HG03571 (cell line): ENCODE results near the gene CBX8.
"Not testable (repeated sequence)": the region's sequence is repeated elsewhere in the genome, so short reads cannot be mapped to it uniquely, and the experiment has no call there.

Source experiments
- ATAC-seq: cut with Tn5 transposase; IDR thresholded peaks from one replicate; pipeline ENCODE4 v1.9.1; 2021; ENCODE audit not compliant: unreplicated experiment

The CBX8 gene

GRCh38 chr17:79757140-79757745 lies 39.6 kb downstream of the CBX8 start:
- no peak for ATAC-seq

- ATAC-seq = no peak
Observed at GRCh38 chr17:79755591-79755990, 41.3 kb downstream of the CBX8 start.

DNA sequence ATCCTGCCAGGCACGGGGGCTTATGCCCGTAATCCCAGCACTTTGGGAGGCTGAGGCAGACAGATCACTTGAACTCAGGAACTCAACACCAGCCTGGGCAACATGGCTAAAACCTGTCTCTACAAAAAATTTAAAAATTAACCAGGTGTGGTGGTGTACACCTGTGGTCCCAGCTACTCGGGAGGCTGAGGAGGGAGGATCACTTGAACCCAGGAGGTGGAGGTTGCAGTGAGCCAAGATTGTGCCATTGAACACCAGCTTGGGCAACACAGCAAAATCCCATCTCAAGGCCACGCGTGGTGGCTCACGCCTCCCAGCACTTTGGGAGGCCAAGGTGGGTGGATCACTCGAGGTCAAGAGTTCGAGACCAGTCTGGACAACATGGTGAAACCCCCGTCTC lies 42.0 kb downstream of the CBX8 start:
- ATAC-seq = not testable (repeated sequence)

DNA sequence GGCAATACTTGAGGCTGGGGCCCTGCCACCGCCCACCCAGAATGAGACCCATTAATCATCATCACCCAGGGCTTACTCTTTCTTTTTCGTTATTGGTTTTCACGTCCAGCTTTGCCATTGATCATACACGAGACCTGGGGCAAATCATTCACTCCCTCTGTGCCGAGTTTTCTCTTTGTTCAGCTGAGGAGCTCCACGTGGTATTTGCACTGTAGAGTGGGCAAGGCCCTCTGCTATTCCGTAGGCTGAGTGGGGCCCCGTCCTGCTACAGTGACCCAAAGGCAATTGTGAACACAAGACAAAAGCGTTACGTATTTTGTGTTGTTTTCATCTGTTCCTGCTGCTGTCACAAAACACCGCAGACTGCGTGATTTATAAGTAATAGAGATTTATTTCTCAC lies 42.5 kb downstream of the CBX8 start:
- ATAC-seq = no peak

- no peak for ATAC-seq
Observed at GRCh38 chr17:79752175-79752574, 44.7 kb downstream of the CBX8 start.

GRCh38 chr17:79750650-79751545 lies 46.0 kb downstream of the CBX8 start:
- no peak for ATAC-seq

GRCh38 chr17:79749958-79750357 lies 46.9 kb downstream of the CBX8 start:
- ATAC-seq = no peak

- no peak for ATAC-seq
Observed at GRCh38 chr17:79749156-79749815, 47.6 kb downstream of the CBX8 start.

DNA sequence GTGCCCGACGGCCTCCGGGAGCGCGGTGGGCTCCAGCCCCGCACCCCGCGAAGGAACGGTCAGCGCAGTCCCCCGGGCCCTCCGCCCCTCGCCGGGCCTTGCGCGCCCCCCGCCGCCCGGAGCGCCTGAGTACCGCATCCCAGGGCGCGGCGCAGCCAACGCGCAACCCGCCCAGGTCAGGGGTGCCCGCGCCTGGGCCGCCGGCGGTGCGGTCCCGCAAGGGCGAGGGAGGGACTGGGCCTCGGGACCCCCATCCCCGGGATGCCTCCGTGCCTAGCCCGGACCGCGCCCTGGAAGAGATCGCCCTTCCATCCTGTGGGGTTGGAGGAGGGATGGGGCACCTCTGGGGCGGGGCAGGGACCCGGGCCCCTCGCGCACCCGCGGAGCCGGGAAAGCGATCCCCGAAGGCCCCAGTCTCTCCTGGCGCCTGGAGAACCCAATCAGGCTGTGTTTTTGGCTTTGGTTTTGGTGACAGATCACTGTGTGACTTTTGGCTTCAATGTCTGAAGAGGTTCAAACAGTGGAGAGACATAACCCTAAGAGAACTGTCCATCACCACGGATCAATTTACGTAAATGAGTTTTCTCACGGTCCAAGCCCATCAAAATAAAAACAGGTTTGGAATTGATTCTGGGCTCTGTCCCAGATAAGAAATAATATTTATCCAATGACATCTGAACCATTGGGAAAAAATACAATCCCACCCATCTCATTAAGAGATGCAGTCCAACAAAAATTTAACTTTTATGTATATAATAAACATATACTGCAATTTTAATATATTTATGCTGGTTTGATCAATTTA lies 48.4 kb downstream of the CBX8 start:
- no peak for ATAC-seq

DNA sequence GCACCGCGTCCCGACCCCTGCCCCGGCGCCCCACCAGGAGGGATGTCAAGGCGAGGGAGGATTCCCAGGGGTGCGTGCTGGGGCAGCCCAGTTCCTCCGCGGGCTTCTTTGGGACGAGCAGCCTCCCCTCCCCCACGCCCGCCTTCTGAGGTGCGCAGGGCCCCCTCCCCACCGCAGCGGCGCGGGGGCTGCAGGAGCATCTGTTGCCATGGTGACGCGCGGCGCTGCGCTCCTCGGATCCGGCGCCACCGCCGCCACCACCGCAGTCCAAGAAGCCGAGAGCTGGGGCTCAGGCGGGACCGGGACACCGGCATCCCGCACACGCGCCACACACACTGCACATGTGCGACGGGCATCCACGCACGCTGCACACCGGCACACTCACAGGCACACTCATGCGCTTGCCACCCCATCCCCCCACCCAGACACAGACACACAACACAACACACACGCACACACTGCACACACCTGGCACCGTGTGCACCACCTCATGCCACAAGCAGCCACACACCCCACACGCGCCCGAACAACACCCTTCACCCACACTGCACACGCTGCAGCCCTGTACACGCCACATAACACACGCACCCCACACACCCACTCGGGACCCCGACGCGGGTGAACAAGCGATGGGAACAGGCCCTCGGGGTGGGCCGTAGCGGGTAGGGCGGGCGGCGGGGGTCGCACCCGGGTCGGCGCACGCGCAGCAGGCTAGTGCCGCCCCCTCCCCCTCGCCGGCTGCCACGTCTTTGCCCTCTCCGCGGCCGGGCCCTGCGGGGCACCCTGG lies 49.2 kb downstream of the CBX8 start:
- ATAC-seq = no peak

GRCh38 chr17:79746889-79747507 lies 49.9 kb downstream of the CBX8 start:
- ATAC-seq = no peak

DNA sequence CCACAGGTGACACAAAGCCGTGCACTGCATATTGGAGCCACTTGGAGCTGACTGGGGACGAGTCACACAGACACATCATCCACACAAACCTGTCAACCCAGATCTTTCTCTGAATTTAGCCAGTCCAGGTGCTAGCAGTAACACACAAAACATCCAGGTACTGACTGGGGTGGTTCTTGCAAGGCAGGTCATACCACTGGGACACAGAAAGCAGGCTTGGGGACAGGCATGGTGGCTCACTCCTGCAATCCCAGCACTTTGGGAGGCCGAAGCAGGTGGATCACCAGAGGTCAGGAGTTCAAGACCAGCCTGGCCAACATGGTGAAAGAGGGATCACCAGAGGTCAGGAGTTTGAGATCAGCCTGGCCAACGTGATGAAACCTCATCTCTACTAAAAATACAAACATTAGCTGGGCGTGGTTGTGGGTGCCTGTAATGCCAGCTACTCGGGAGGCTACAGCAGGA lies 51.2 kb downstream of the CBX8 start:
- ATAC-seq = no peak

DNA sequence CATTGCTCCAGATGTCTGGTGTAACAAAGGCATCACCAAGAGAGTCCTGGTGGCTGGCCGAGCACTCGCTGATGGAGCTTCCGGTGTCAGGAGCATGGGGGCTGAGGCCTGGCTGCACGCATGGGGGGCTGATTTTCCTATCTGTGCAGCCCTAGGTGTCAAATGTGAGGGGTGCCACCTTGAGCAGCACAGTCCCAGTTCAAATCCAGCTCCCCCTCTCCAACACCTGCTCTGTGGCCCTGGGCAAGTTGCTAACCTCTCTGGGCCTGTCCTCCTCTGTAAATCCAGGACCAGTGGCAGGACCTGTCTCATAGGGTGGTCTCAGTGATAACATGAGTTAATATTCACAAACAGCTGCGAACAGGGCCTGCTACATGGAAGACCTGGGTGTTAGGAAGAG lies 53.3 kb downstream of the CBX8 start:
- ATAC-seq = no peak

DNA sequence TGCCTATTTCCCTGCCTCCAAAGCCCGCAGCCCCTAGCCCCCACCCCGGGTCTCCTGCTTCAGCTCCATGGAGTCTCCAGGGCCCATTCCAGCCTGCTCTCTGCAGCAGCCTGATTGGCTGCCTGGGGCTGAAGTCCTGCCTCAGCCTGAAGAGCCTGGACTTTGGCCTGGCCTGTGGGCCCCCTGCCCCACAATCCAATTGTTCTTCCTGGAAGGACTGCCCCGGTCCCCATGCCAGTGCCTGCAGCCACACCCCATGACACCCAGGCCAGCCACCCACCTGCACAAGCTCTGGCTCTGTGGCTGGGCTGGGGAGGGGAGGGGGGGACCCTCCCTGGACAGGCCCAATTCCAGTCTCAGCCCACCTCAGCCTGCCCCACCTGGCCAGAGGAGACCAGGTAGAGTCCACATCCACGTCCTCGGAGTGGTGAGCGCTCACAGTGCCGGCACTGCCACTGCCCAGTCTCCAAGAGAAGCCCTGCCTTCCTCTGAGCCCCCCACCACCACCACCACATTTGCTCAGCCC lies 53.9 kb downstream of the CBX8 start:
- ATAC-seq = no peak

DNA sequence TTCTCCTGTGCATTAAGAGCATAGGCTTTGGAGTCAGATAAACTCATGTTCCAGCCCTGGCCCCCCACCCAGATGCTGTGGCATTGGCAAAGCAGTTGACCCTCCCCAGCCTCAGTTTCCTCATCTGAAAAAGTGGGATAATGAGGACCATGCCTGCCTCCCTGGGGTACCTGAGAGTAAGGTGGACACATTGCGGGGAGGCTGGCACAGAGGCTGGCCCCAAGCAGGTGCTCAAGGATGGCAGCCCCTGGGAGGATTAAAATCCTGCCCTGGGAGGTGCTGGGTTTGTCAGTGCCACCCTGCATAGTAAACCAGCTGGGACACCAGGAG lies 54.3 kb downstream of the CBX8 start:
- ATAC-seq = no peak
